BLaER1 treated with 17β-estradiol and CSF1 and Interleukin-3, amounts not matched to agents 10 nM and 100 nM (cell line): ENCODE results near the gene CD40LG.

Experiments
- H3K27ac ChIP-seq, 11 experiments: shearing (Covaris generic); formaldehyde crosslinking; 2 replicates each; pipeline ENCODE4 v1.8.1; 2022
- H3K27me3 ChIP-seq, 11 experiments: shearing (Covaris generic); formaldehyde crosslinking; 2 replicates each; pipeline ENCODE4 v1.8.1; 2022
- H3K36me3 ChIP-seq, 11 experiments: shearing (Covaris generic); formaldehyde crosslinking; 2 replicates each; pipeline ENCODE4 v1.8.1; 2022
- H3K4me1 ChIP-seq, 10 experiments: shearing (Covaris generic); formaldehyde crosslinking; 2 replicates each; pipeline ENCODE4 v1.8.1; 2022
- H3K4me2 ChIP-seq, 11 experiments: shearing (Covaris generic); formaldehyde crosslinking; 2 replicates each; pipeline ENCODE4 v1.8.1; 2022
- H3K4me3 ChIP-seq, 10 experiments: shearing (Covaris generic); formaldehyde crosslinking; 2 replicates each; pipeline ENCODE4 v1.8.1; 2022
- H3K9ac ChIP-seq, 11 experiments: shearing (Covaris generic); formaldehyde crosslinking; 2 replicates each; pipeline ENCODE4 v1.8.1; 2022
- H3K9me3 ChIP-seq, 11 experiments: shearing (Covaris generic); formaldehyde crosslinking; replicated peaks in 1 of 11; 2 replicates each; pipeline ENCODE4 v1.8.1; 2022
- H4K20me1 ChIP-seq, 11 experiments: shearing (Covaris generic); formaldehyde crosslinking; 2 replicates each; pipeline ENCODE4 v1.8.1; 2022
- Cebpa-rat ChIP-seq, 11 experiments: shearing (Covaris generic); IDR thresholded peaks; 2 replicates each; pipeline ENCODE4 v1.8.1; 2022

Gene CD40LG

GRCh38 chrX:136659174-136659573 lies 11.2 kb downstream of the CD40LG start:
- TF ChIP-seq Cebpa-rat (IDR thresholded peaks at IDR 0.05), result no peak
- Histone ChIP-seq H3K27me3 (peaks cover 89 to 96% (median 94%) of the 10 kb centered on the region in 11 experiments), H3K9me3 (peaks cover 3 to 9% (median 4%) of the 10 kb centered on the region in 11 experiments; a peak in 18 of 22 replicates), H4K20me1 (no peaks in the 10 kb centered on the region), H3K9ac (no peak overlapping the region), H3K4me2 (no peak overlapping the region; a peak in 1 of 22 replicates), H3K36me3 (peaks cover 0 to 4% (median 0%) of the 10 kb centered on the region in 11 experiments; a peak in 2 of 22 replicates), H3K4me1 (peaks cover 0 to 9% (median under 1%) of the 10 kb centered on the region in 10 experiments; a peak in 5 of 20 replicates), H3K4me3 (no peak overlapping the region), H3K27ac (no peak overlapping the region)

DNA sequence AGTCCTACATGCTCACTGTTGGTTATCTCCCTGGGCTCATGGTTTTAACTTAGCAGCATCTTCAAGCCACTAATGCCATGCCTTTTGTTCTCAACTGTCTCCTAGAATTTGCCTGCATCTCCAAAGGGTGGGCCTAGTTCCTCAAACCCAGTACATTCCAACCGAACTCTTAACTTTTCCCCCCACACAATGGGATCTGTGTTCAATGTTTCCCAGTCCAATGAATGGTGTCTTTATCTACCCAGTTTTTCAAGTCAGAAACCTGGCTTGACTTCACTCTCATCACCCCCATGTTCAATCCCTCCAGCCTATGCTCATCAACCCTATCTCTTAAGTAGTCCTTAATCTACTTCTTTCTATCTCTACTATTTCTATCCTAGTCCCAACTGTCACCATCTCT lies 12.9 kb downstream of the CD40LG start:
- Histone ChIP-seq H3K27me3 (peaks cover 82 to 96% (median 93%) of the 10 kb centered on the region in 11 experiments), H3K27ac (no peak overlapping the region), H3K9me3 (peaks cover 15 to 24% (median 20%) of the 10 kb centered on the region in 11 experiments), H3K9ac (no peak overlapping the region), H3K4me1 (peaks cover 3 to 16% (median 11%) of the 10 kb centered on the region in 10 experiments; a peak in 15 of 20 replicates), H3K4me2 (no peak overlapping the region), H3K36me3 (peaks cover 0 to 14% (median 4%) of the 10 kb centered on the region in 11 experiments; a peak in 5 of 22 replicates), H4K20me1 (no peaks in the 10 kb centered on the region), H3K4me3 (no peak overlapping the region)
- no peak for TF ChIP-seq Cebpa-rat (IDR thresholded peaks at IDR 0.05)

DNA sequence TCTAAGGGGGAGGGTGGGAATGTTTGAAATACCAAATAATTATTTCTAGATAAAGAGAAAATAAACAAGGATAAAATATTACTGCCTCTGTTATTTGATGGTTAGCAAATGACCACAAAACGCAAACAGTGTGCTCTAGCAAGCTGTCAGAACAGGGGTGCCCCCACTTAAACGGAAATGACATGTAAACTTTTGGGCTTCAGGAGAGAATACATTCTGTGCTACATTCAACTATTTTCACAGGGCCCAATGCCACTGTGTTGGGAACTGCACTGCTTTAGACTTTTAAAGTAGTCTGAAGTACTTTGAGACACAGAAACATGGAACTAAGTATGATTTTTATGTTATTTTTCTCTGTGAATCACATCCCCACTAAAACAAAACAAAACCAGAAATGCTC lies 14.1 kb downstream of the CD40LG start:
- no peak for TF ChIP-seq Cebpa-rat (IDR thresholded peaks at IDR 0.05)
- H3K4me1 ChIP-seq, result peaks cover 10 to 28% (median 21%) of the 10 kb centered on the region in 10 experiments; a peak in 19 of 20 replicates
- H4K20me1 ChIP-seq, result no peaks in the 10 kb centered on the region
- H3K9me3 ChIP-seq, result peaks cover 15 to 32% (median 23%) of the 10 kb centered on the region in 11 experiments
- H3K27me3 ChIP-seq, result peaks cover 74 to 96% (median 93%) of the 10 kb centered on the region in 11 experiments
- H3K9ac ChIP-seq, result no peak overlapping the region
- H3K4me2 ChIP-seq, result no peak overlapping the region
- H3K27ac ChIP-seq, result no peak overlapping the region
- H3K4me3 ChIP-seq, result no peak overlapping the region
- H3K36me3 ChIP-seq, result peaks cover 0 to 25% (median 4%) of the 10 kb centered on the region in 11 experiments; a peak in 7 of 22 replicates

- H3K4me2 ChIP-seq, result no peak overlapping the region
- peaks cover 10 to 37% (median 23%) of the 10 kb centered on the region in 10 experiments; a peak in 19 of 20 replicates for H3K4me1 ChIP-seq
- H3K9me3 ChIP-seq, result peaks cover 13 to 32% (median 23%) of the 10 kb centered on the region in 11 experiments
- no peak for TF ChIP-seq Cebpa-rat (IDR thresholded peaks at IDR 0.05)
- H3K27me3 ChIP-seq, result peaks cover 74 to 96% (median 93%) of the 10 kb centered on the region in 11 experiments
- no peaks in the 10 kb centered on the region; a peak in 2 of 22 replicates for H4K20me1 ChIP-seq
- no peak overlapping the region for H3K27ac ChIP-seq
- peaks cover 0 to 34% (median 12%) of the 10 kb centered on the region in 11 experiments; a peak in 13 of 22 replicates for H3K36me3 ChIP-seq
- H3K4me3 ChIP-seq, result no peak overlapping the region
- no peak overlapping the region for H3K9ac ChIP-seq
Observed at GRCh38 chrX:136662976-136663375, 15.0 kb downstream of the CD40LG start.

DNA sequence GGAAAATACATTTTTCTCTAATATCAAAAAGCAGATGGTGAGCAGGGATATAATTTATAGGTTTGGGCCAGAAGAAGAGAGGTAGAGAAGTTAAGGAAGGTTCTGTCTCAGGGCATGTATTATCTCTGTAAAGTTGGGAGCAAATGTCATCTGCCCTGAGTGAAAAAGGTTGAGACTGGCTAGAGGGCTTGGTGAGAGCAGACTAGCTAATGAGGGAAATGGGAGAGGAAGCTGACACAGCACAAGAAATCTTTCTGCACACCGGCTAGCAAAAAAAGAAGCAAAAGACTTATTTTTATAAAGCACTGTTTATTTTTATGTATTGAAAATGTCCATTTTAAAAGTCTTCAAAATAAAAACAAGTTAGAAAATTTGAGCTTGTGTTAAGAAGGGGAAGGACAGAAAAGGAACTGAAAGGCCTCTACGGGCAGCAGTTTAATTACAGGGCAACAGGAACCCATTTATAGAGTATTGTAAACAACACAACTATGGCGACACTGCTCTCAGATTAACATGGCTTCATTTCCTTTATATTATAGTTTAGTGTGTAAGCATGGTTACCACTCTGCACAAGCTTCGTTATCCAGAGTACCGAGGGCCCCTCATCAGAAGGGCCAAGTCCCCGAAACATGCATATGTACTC lies 17.4 kb downstream of the CD40LG start:
- no peak for TF ChIP-seq Cebpa-rat (IDR thresholded peaks at IDR 0.05)
- H3K4me3 ChIP-seq, result no peak overlapping the region
- H4K20me1 ChIP-seq, result no peaks in the 10 kb centered on the region; a peak in 2 of 22 replicates
- H3K4me2 ChIP-seq, result peak overlapping the region in 8 of 11 experiments; percentile 38 to 68 (median 62); a peak in 15 of 22 replicates
- H3K9me3 ChIP-seq, result peaks cover 13 to 32% (median 23%) of the 10 kb centered on the region in 11 experiments
- H3K4me1 ChIP-seq, result peaks cover 8 to 37% (median 21%) of the 10 kb centered on the region in 10 experiments; a peak in 19 of 20 replicates
- H3K9ac ChIP-seq, result peak overlapping the region in 3 of 11 experiments; percentile 0 to 47 (median 41); a peak in 4 of 22 replicates
- H3K27me3 ChIP-seq, result peaks cover 72 to 96% (median 92%) of the 10 kb centered on the region in 11 experiments
- peaks cover 0 to 48% (median 28%) of the 10 kb centered on the region in 11 experiments; a peak in 16 of 22 replicates for H3K36me3 ChIP-seq
- H3K27ac ChIP-seq, result peak overlapping the region in 8 of 11 experiments; percentile 4 to 68 (median 48); a peak in 12 of 22 replicates

- TF ChIP-seq Cebpa-rat (IDR thresholded peaks at IDR 0.05), result no peak
- no peaks in the 10 kb centered on the region; a peak in 2 of 22 replicates for H4K20me1 ChIP-seq
- peak overlapping the region; percentile 26 to 68 (median 51); a peak in 19 of 22 replicates for H3K4me2 ChIP-seq
- 0 out of 20 replicates have a peak overlapping the region, but pooled peaks of 1 of the 10 experiments have one; percentile 18 for H3K4me3 ChIP-seq
- H3K9me3 ChIP-seq, result peaks cover 13 to 32% (median 23%) of the 10 kb centered on the region in 11 experiments
- peaks cover 8 to 37% (median 21%) of the 10 kb centered on the region in 10 experiments; a peak in 19 of 20 replicates for H3K4me1 ChIP-seq
- peaks cover 72 to 96% (median 92%) of the 10 kb centered on the region in 11 experiments for H3K27me3 ChIP-seq
- peak overlapping the region in 3 of 11 experiments; percentile 10 to 41 (median 17); a peak in 2 of 22 replicates for H3K9ac ChIP-seq
- peak overlapping the region in 8 of 11 experiments; percentile 4 to 68 (median 48); a peak in 12 of 22 replicates for H3K27ac ChIP-seq
- H3K36me3 ChIP-seq, result peaks cover 0 to 51% (median 31%) of the 10 kb centered on the region in 11 experiments; a peak in 16 of 22 replicates
Observed at GRCh38 chrX:136666088-136666487, 18.1 kb downstream of the CD40LG start.

- Histone ChIP-seq H3K27me3 (peaks cover 69 to 96% (median 92%) of the 10 kb centered on the region in 11 experiments), H3K27ac (0 out of 22 replicates have a peak overlapping the region, but pooled peaks of 1 of the 11 experiments have one; percentile 56), H3K9me3 (peaks cover 13 to 32% (median 23%) of the 10 kb centered on the region in 11 experiments), H3K4me3 (no peak overlapping the region), H3K9ac (no peak overlapping the region), H4K20me1 (no peaks in the 10 kb centered on the region; a peak in 2 of 22 replicates), H3K36me3 (peaks cover 0 to 66% (median 39%) of the 10 kb centered on the region in 11 experiments; a peak in 16 of 22 replicates), H3K4me1 (peaks cover 8 to 37% (median 21%) of the 10 kb centered on the region in 10 experiments; a peak in 19 of 20 replicates), H3K4me2 (peak overlapping the region in 2 of 11 experiments; percentile 48 to 68; a peak in 3 of 22 replicates)
- TF ChIP-seq Cebpa-rat (IDR thresholded peaks at IDR 0.05), result no peak
Observed at GRCh38 chrX:136667446-136668168, 19.6 kb downstream of the CD40LG start.

GRCh38 chrX:136671006-136671610 lies 23.1 kb downstream of the CD40LG start:
- no peak overlapping the region for H3K9ac ChIP-seq
- no peak overlapping the region for H3K4me2 ChIP-seq
- H3K27me3 ChIP-seq, result peaks cover 60 to 100% (median 98%) of the 10 kb centered on the region in 11 experiments
- H3K4me3 ChIP-seq, result no peak overlapping the region
- no peak for TF ChIP-seq Cebpa-rat (IDR thresholded peaks at IDR 0.05)
- H3K4me1 ChIP-seq, result peaks cover 5 to 19% (median 13%) of the 10 kb centered on the region in 10 experiments; a peak in 19 of 20 replicates
- peaks cover 0 to 86% (median 43%) of the 10 kb centered on the region in 11 experiments; a peak in 16 of 22 replicates for H3K36me3 ChIP-seq
- H3K27ac ChIP-seq, result no peak overlapping the region
- H3K9me3 ChIP-seq, result peaks cover 0 to 10% (median 0%) of the 10 kb centered on the region in 11 experiments; a peak in 2 of 22 replicates
- peaks cover 0 to 7% (median 0%) of the 10 kb centered on the region in 11 experiments; a peak in 5 of 22 replicates for H4K20me1 ChIP-seq
